MM.1S (cell line): Measurements from ENCODE around the gene NTRK2.

Experiments used
- DNase-seq: peaks from one replicate; pipeline ENCODE4 v3.0.0-alpha.2; 2015
- H2AFZ ChIP-seq: fragments of 300-600 bp; sonication (generic); 2 replicates; pipeline ENCODE4 v1.6.0; 2016; ENCODE audit warnings: antibody characterized with exemption, low read length
- H3F3A ChIP-seq: fragments of 300-600 bp; sonication (generic); 2 replicates; pipeline ENCODE4 v1.6.1; 2016; ENCODE audit warnings: mild to moderate bottlenecking, antibody characterized with exemption, low read length, moderate library complexity, mixed read lengths; ENCODE audit not compliant: insufficient read depth
- H3K27ac ChIP-seq: fragments of 300-600 bp; sonication (generic); 2 replicates; pipeline ENCODE4 v1.5.1; 2016; ENCODE audit warnings: mild to moderate bottlenecking, low read length
- H3K27me3 ChIP-seq: fragments of 300-600 bp; sonication (generic); replicated peaks from 2 replicates; pipeline ENCODE4 v1.6.0; 2016; ENCODE audit warnings: low read length; ENCODE audit not compliant: insufficient read depth
- H3K36me3 ChIP-seq: fragments of 300-600 bp; sonication (generic); replicated peaks from 2 replicates; pipeline ENCODE4 v1.6.1; 2016; ENCODE audit warnings: mild to moderate bottlenecking, low read length, mixed read lengths; ENCODE audit not compliant: insufficient read depth
- H3K4me1 ChIP-seq: fragments of 300-600 bp; sonication (generic); 2 replicates; pipeline ENCODE4 v1.6.1; 2016; ENCODE audit warnings: low read length, mixed read lengths
- H3K4me2 ChIP-seq: fragments of 300-600 bp; sonication (generic); 2 replicates; pipeline ENCODE4 v1.6.0; 2016; ENCODE audit warnings: low read depth, low read length
- H3K4me3 ChIP-seq: fragments of 300-600 bp; sonication (generic); 2 replicates; pipeline ENCODE4 v1.5.1; 2016; ENCODE audit warnings: low read length, mixed read lengths
- H3K79me2 ChIP-seq: fragments of 300-600 bp; sonication (generic); 2 replicates; pipeline ENCODE4 v1.6.1; 2016; ENCODE audit warnings: mixed run types, low read length, mixed read lengths
- H3K9ac ChIP-seq: fragments of 300-600 bp; sonication (generic); 2 replicates; pipeline ENCODE4 v1.6.1; 2016; ENCODE audit warnings: low read length, mixed read lengths
- H3K9me2 ChIP-seq: fragments of 300-600 bp; sonication (generic); replicated peaks from 2 replicates; pipeline ENCODE4 v1.6.1; 2016; ENCODE audit warnings: mild to moderate bottlenecking, low read length, mixed read lengths; ENCODE audit not compliant: insufficient read depth
- H3K9me3 ChIP-seq: fragments of 300-600 bp; sonication (generic); replicated peaks from 2 replicates; pipeline ENCODE4 v1.6.1; 2016; ENCODE audit warnings: mild to moderate bottlenecking, low read length, mixed read lengths; ENCODE audit not compliant: insufficient read depth
- H4K20me1 ChIP-seq: fragments of 300-600 bp; sonication (generic); 2 replicates; pipeline ENCODE4 v1.6.1; 2016; ENCODE audit warnings: mild to moderate bottlenecking, low read length, moderate library complexity, mixed read lengths; ENCODE audit not compliant: insufficient read depth
- EZH2 ChIP-seq: fragments of 300-600 bp; sonication (generic); optimal IDR thresholded peaks from 2 replicates; pipeline ENCODE3; 2017; ENCODE audit warnings: low read depth, mild to moderate bottlenecking, antibody characterized with exemption, low read length, mixed read lengths
- EZH2phosphoT487 ChIP-seq: fragments of 300-600 bp; sonication (generic); IDR thresholded peaks from 2 replicates; pipeline ENCODE4 v1.6.1; 2018; ENCODE audit warnings: antibody characterized with exemption, low read length
- TF ChIP-seq, protein P1 (sequence below): fragments of 300-600 bp; sonication (generic); IDR thresholded peaks from 2 replicates; pipeline ENCODE4 v1.5.1; 2016; ENCODE audit warnings: antibody characterized with exemption, low read length, mixed read lengths

NTRK2 gene

DNA sequence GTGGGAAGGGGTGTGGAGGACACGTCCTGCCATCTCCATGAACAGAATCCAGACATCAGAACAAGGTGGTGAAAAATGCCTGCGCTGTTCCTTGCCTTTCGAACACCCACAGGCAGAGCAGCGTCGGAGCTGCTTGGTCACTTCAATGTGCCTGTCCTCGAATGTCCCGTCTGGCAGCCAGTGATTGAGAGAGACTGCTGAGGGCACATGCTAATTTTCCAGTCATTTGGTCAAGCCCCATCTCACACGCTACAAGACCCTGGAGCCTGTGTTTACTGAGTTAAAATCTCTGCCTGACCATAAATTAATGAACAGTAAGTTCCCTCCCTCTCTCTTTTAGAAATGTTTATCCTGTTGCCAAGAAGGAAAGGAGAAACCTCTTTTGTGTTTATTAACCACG, 149.3 kb downstream of the NTRK2 start:
- DNase-seq: no peak
- H3K4me2 ChIP-seq: no peak overlapping the region
- no peak overlapping the region for H2AFZ ChIP-seq
- no peaks in the 10 kb centered on the region for H3K36me3 ChIP-seq
- H3K9ac ChIP-seq: no peak overlapping the region
- H3K9me2 ChIP-seq: no peaks in the 10 kb centered on the region
- no peak overlapping the region for H3K4me3 ChIP-seq
- TF ChIP-seq EZH2phosphoT487: no peak
- no peak for TF ChIP-seq EZH2
- TF ChIP-seq, protein P1, sequence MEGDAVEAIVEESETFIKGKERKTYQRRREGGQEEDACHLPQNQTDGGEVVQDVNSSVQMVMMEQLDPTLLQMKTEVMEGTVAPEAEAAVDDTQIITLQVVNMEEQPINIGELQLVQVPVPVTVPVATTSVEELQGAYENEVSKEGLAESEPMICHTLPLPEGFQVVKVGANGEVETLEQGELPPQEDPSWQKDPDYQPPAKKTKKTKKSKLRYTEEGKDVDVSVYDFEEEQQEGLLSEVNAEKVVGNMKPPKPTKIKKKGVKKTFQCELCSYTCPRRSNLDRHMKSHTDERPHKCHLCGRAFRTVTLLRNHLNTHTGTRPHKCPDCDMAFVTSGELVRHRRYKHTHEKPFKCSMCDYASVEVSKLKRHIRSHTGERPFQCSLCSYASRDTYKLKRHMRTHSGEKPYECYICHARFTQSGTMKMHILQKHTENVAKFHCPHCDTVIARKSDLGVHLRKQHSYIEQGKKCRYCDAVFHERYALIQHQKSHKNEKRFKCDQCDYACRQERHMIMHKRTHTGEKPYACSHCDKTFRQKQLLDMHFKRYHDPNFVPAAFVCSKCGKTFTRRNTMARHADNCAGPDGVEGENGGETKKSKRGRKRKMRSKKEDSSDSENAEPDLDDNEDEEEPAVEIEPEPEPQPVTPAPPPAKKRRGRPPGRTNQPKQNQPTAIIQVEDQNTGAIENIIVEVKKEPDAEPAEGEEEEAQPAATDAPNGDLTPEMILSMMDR: no peak
- no peaks in the 10 kb centered on the region for H3K79me2 ChIP-seq
- no peaks in the 10 kb centered on the region for H4K20me1 ChIP-seq
- H3K4me1 ChIP-seq: peaks cover 29% of the 10 kb centered on the region
- no peaks in the 10 kb centered on the region for H3K27me3 ChIP-seq
- peaks cover 20% of the 10 kb centered on the region for H3F3A ChIP-seq
- no peak overlapping the region for H3K27ac ChIP-seq
- no peaks in the 10 kb centered on the region for H3K9me3 ChIP-seq

DNA sequence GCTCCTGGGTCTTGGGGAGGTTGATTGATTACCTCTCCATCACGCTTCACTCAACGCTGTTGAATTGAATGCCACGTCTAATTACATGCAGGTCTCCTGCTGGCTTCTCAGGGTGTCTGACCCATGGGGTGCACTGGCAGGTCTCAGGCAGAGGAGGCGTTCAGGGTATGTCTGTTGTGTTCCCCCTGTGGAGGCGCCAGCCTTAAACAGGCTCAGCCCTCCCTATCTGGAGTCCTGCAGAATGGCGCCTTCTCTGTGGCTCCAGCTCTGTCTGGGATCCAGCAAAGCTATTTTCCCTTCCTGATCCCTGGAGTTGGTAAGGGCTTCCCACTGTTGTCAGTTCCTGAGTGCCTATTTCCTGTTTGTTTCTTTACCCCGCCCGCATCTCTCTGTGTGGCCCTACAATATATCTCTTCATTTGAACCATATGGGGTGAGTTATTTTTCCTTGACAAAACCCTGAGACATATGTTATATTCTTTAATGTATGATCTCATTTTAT, 150.0 kb downstream of the NTRK2 start:
- DNase-seq: no peak
- Histone ChIP-seq H3K9ac (no peak overlapping the region), H3K4me3 (no peak overlapping the region), H3K27ac (no peak overlapping the region), H3K9me2 (no peaks in the 10 kb centered on the region), H2AFZ (no peak overlapping the region), H3K79me2 (no peaks in the 10 kb centered on the region), H3K4me2 (no peak overlapping the region), H3K27me3 (no peaks in the 10 kb centered on the region), H4K20me1 (no peaks in the 10 kb centered on the region), H3K9me3 (no peaks in the 10 kb centered on the region), H3F3A (peaks cover 28% of the 10 kb centered on the region), H3K36me3 (no peaks in the 10 kb centered on the region), H3K4me1 (peaks cover 34% of the 10 kb centered on the region)
- no peak for TF ChIP-seq EZH2
- no peak for TF ChIP-seq EZH2phosphoT487
- TF ChIP-seq, protein P1: no peak

DNA sequence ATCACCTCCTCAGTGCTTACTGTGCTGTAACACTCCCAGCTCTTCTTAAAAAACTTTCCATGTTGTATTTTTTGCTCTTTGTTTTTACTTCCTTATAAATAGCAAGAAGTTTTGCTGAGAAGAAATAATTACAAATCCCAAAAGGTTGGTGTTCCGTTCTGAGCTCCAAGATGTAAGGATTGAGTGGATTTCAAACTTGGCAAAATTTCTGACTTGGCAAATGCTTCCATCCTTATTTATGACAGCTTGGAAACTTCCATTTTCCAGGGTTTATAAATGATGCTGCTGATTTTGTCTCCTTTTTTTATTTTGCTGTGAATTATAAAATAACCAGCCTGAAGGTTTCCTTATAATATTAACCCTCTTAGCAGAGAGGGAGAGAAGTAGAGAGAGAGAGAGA, 151.9 kb downstream of the NTRK2 start:
- Histone ChIP-seq H3K4me2 (peak overlapping the region; percentile 90; the same call in 1 of the 2 replicates), H3K79me2 (no peaks in the 10 kb centered on the region), H3K27ac (peak overlapping the region; percentile 80; the same call in 1 of the 2 replicates), H3K4me1 (peaks cover 46% of the 10 kb centered on the region), H3K36me3 (no peaks in the 10 kb centered on the region), H2AFZ (no peak overlapping the region), H3F3A (peaks cover 31% of the 10 kb centered on the region), H4K20me1 (no peaks in the 10 kb centered on the region), H3K9me3 (no peaks in the 10 kb centered on the region), H3K27me3 (no peaks in the 10 kb centered on the region), H3K9me2 (no peaks in the 10 kb centered on the region), H3K4me3 (no peak overlapping the region), H3K9ac (no peak overlapping the region)
- no peak for DNase-seq
- TF ChIP-seq EZH2phosphoT487 (no peak), EZH2 (no peak)
- TF ChIP-seq, protein P1: no peak
